ENCODE measurements around the gene LPCAT3. TPM values are rescaled to one million over a fixed set of nuclear protein-coding genes. Genes with fewer than 3 reads are reported as not detected.

LPCAT3 gene
- total and polyA plus RNA-seq, 2 of the 13 experiments (the other 11 are each of a cell fraction or from before 2014, with no cell fraction given) = 44.5 to 64.3 TPM

DNA sequence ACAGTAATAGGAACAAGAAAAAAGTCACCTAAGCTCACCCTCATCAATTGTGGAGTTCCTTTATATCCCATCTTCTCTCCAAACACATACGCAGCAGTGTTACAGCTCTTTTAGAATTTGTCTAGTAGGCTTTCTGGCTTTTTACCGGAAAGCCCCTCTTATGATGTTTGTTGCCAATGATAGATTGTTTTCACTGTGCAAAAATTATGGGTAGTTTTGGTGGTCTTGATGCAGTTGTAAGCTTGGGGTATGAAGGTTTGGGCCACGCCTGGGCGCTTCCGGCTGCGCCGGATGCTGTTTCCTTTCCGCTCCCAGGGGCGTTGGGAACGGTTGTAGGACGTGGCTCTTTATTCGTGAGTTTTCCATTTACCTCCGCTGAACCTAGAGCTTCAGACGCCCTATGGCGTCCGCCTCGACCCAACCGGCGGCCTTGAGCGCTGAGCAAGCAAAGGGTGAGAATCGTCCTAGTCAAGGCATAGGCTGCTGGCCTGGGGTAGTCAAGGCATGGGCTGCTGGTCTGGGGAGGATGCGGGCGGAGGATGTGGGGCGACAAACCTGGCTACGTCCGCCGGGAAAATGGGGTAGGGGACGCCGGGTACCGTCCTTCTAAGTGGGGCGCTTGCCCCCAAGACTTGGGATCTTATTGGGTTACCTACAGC is 74.4 kb downstream of the LPCAT3 start, which contains the start of the genes C12orf57 and RNU7-1 (continued):
- TF ChIP-seq, protein P1, sequence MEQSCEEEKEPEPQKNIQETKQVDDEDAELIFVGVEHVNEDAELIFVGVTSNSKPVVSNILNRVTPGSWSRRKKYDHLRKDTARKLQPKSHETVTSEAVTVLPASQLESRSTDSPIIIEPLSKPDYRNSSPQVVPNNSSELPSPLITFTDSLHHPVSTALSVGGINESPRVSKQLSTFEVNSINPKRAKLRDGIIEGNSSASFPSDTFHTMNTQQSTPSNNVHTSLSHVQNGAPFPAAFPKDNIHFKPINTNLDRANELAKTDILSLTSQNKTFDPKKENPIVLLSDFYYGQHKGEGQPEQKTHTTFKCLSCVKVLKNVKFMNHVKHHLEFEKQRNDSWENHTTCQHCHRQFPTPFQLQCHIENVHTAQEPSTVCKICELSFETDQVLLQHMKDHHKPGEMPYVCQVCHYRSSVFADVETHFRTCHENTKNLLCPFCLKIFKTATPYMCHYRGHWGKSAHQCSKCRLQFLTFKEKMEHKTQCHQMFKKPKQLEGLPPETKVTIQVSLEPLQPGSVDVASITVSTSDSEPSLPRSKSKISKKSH (CRISPR knock-in tag; IDR thresholded peaks at IDR 0.05; ENCODE audit: borderline replicate concordance) = no peak
- TF ChIP-seq PITX1 (CRISPR knock-in tag; IDR thresholded peaks at IDR 0.05) (no peak), RBFOX2 (IDR thresholded peaks at IDR 0.05; ENCODE audit: low read depth, low read length) (peak; percentile 91), ZBTB38 (CRISPR knock-in tag; IDR thresholded peaks at IDR 0.05) (no peak), YEATS2 (CRISPR knock-in tag; IDR thresholded peaks at IDR 0.05; ENCODE audit: borderline replicate concordance) (no peak), ZNF577 (CRISPR knock-in tag; IDR thresholded peaks at IDR 0.05; ENCODE audit: borderline replicate concordance, low read depth) (0 out of 2 replicates have a peak, but pooled peaks have one; percentile 51), RFXAP (CRISPR knock-in tag; IDR thresholded peaks at IDR 0.05; ENCODE audit: borderline replicate concordance) (peak; percentile 85; the same call in 1 of the 2 replicates), NR2F2 (IDR thresholded peaks at IDR 0.05; ENCODE audit: borderline replicate concordance, low read depth) (peak; percentile 68; the same call in 1 of the 2 replicates), NCOA1 (CRISPR knock-in tag; IDR thresholded peaks at IDR 0.05) (0 out of 2 replicates have a peak, but pooled peaks have one; percentile 76), ZNF562 (CRISPR knock-in tag; IDR thresholded peaks at IDR 0.05; ENCODE audit: borderline replicate concordance) (peak; percentile 28), ZBTB3 (CRISPR knock-in tag; IDR thresholded peaks at IDR 0.05; ENCODE audit: borderline replicate concordance, low read depth) (peak; percentile 91), ZNF703 (CRISPR knock-in tag; IDR thresholded peaks at IDR 0.05; ENCODE audit: borderline replicate concordance) (peak; percentile 83)
- TF ChIP-seq, protein P2, sequence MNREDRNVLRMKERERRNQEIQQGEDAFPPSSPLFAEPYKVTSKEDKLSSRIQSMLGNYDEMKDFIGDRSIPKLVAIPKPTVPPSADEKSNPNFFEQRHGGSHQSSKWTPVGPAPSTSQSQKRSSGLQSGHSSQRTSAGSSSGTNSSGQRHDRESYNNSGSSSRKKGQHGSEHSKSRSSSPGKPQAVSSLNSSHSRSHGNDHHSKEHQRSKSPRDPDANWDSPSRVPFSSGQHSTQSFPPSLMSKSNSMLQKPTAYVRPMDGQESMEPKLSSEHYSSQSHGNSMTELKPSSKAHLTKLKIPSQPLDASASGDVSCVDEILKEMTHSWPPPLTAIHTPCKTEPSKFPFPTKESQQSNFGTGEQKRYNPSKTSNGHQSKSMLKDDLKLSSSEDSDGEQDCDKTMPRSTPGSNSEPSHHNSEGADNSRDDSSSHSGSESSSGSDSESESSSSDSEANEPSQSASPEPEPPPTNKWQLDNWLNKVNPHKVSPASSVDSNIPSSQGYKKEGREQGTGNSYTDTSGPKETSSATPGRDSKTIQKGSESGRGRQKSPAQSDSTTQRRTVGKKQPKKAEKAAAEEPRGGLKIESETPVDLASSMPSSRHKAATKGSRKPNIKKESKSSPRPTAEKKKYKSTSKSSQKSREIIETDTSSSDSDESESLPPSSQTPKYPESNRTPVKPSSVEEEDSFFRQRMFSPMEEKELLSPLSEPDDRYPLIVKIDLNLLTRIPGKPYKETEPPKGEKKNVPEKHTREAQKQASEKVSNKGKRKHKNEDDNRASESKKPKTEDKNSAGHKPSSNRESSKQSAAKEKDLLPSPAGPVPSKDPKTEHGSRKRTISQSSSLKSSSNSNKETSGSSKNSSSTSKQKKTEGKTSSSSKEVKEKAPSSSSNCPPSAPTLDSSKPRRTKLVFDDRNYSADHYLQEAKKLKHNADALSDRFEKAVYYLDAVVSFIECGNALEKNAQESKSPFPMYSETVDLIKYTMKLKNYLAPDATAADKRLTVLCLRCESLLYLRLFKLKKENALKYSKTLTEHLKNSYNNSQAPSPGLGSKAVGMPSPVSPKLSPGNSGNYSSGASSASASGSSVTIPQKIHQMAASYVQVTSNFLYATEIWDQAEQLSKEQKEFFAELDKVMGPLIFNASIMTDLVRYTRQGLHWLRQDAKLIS (CRISPR knock-in tag; IDR thresholded peaks at IDR 0.05) = peak; percentile 98
- TF ChIP-seq, protein P3, sequence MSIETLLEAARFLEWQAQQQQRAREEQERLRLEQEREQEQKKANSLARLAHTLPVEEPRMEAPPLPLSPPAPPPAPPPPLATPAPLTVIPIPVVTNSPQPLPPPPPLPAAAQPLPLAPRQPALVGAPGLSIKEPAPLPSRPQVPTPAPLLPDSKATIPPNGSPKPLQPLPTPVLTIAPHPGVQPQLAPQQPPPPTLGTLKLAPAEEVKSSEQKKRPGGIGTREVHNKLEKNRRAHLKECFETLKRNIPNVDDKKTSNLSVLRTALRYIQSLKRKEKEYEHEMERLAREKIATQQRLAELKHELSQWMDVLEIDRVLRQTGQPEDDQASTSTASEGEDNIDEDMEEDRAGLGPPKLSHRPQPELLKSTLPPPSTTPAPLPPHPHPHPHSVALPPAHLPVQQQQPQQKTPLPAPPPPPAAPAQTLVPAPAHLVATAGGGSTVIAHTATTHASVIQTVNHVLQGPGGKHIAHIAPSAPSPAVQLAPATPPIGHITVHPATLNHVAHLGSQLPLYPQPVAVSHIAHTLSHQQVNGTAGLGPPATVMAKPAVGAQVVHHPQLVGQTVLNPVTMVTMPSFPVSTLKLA (IDR thresholded peaks at IDR 0.05) = peak; percentile 11; the same call in 1 of the 2 replicates
- TF ChIP-seq, protein P4, sequence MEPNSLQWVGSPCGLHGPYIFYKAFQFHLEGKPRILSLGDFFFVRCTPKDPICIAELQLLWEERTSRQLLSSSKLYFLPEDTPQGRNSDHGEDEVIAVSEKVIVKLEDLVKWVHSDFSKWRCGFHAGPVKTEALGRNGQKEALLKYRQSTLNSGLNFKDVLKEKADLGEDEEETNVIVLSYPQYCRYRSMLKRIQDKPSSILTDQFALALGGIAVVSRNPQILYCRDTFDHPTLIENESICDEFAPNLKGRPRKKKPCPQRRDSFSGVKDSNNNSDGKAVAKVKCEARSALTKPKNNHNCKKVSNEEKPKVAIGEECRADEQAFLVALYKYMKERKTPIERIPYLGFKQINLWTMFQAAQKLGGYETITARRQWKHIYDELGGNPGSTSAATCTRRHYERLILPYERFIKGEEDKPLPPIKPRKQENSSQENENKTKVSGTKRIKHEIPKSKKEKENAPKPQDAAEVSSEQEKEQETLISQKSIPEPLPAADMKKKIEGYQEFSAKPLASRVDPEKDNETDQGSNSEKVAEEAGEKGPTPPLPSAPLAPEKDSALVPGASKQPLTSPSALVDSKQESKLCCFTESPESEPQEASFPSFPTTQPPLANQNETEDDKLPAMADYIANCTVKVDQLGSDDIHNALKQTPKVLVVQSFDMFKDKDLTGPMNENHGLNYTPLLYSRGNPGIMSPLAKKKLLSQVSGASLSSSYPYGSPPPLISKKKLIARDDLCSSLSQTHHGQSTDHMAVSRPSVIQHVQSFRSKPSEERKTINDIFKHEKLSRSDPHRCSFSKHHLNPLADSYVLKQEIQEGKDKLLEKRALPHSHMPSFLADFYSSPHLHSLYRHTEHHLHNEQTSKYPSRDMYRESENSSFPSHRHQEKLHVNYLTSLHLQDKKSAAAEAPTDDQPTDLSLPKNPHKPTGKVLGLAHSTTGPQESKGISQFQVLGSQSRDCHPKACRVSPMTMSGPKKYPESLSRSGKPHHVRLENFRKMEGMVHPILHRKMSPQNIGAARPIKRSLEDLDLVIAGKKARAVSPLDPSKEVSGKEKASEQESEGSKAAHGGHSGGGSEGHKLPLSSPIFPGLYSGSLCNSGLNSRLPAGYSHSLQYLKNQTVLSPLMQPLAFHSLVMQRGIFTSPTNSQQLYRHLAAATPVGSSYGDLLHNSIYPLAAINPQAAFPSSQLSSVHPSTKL (CRISPR knock-in tag; IDR thresholded peaks at IDR 0.05) = peak; percentile 33; the same call in 1 of the 2 replicates
- TF ChIP-seq, protein P5, sequence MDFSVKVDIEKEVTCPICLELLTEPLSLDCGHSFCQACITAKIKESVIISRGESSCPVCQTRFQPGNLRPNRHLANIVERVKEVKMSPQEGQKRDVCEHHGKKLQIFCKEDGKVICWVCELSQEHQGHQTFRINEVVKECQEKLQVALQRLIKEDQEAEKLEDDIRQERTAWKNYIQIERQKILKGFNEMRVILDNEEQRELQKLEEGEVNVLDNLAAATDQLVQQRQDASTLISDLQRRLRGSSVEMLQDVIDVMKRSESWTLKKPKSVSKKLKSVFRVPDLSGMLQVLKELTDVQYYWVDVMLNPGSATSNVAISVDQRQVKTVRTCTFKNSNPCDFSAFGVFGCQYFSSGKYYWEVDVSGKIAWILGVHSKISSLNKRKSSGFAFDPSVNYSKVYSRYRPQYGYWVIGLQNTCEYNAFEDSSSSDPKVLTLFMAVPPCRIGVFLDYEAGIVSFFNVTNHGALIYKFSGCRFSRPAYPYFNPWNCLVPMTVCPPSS (IDR thresholded peaks at IDR 0.05) = no peak

All from HepG2 (cell line).